NT2/D1 (cell line): ENCODE results near the gene FAM110D.
A peak's percentile ranks its signal among the peaks of the same experiment; 100 is the strongest.

Source experiments
- DNase-seq: peaks from one replicate; pipeline ENCODE4 v3.0.0-alpha.2; 2011; ENCODE audit warnings: low read depth, low spot score
- H3K27me3 ChIP-seq: 2 replicates; pipeline ENCODE4 v1.6.0; 2011; ENCODE audit warnings: mild to moderate bottlenecking; ENCODE audit not compliant: insufficient read length, insufficient read depth
- H3K36me3 ChIP-seq: 2 replicates; pipeline ENCODE4 v1.6.1; 2011; ENCODE audit warnings: mild to moderate bottlenecking, low read length, mixed read lengths; ENCODE audit not compliant: insufficient read depth, insufficient read length
- H3K4me1 ChIP-seq: 2 replicates; pipeline ENCODE4 v1.5.1; 2011; ENCODE audit not compliant: insufficient read depth, insufficient read length
- H3K4me3 ChIP-seq: 2 replicates; pipeline ENCODE4 v1.5.1; 2011; ENCODE audit warnings: low read depth; ENCODE audit not compliant: insufficient read length
- H3K9ac ChIP-seq: 2 replicates; pipeline ENCODE4 v1.6.0; 2011; ENCODE audit warnings: low read depth; ENCODE audit not compliant: insufficient read length
- H3K9me3 ChIP-seq: 2 replicates; pipeline ENCODE4 v1.5.1; 2011; ENCODE audit warnings: mild to moderate bottlenecking, low read length; ENCODE audit not compliant: insufficient read depth
- SUZ12 ChIP-seq: IDR thresholded peaks from 2 replicates; pipeline ENCODE4 v1.6.1; 2011; ENCODE audit not compliant: insufficient read length, insufficient read depth; ENCODE audit errors: extremely low read depth
- YY1 ChIP-seq: IDR thresholded peaks from 2 replicates; pipeline ENCODE4 v1.6.1; 2011; ENCODE audit not compliant: insufficient read length, insufficient read depth
- ZNF274 ChIP-seq: IDR thresholded peaks from 2 replicates; pipeline ENCODE4 v1.6.1; 2011; ENCODE audit warnings: mild to moderate bottlenecking, low read depth, low read length

FAM110D gene

DNA sequence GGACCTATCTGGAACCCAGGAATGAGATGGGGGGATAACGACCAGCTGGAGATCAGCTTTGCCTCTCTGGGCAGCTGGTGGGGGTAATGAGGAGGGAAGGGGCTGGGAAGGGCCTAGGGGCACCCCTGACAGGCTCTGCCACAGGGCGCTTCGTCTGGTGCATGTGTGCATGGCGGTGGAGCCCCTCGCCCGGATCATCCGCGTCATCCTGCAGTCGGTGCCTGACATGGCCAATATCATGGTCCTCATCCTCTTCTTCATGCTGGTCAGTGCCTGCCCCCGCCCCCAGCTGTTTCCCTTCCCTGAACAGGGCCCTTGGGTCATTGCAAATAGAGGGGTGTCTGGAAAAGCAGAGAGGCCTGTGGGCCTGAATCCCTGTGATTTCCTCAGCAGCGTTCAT lies 38.9 kb downstream of the FAM110D start:
- Histone ChIP-seq H3K9ac (no peak overlapping the region), H3K4me3 (no peak overlapping the region), H3K4me1 (peaks cover 3% of the 10 kb centered on the region), H3K27me3 (peaks cover 10% of the 10 kb centered on the region), H3K9me3 (no peaks in the 10 kb centered on the region), H3K36me3 (no peaks in the 10 kb centered on the region)
- TF ChIP-seq SUZ12: no peak
- no peak for TF ChIP-seq YY1
- TF ChIP-seq ZNF274: no peak
- no peak for DNase-seq

GRCh38 chr1:26200413-26200812 lies 41.5 kb downstream of the FAM110D start:
- Histone ChIP-seq H3K4me3 (no peak overlapping the region), H3K4me1 (peaks cover 8% of the 10 kb centered on the region), H3K27me3 (peaks cover 20% of the 10 kb centered on the region), H3K9ac (no peak overlapping the region), H3K36me3 (no peaks in the 10 kb centered on the region), H3K9me3 (no peaks in the 10 kb centered on the region)
- DNase-seq: no peak
- no peak for TF ChIP-seq YY1
- no peak for TF ChIP-seq ZNF274
- no peak for TF ChIP-seq SUZ12

- Histone ChIP-seq H3K4me3 (no peak overlapping the region), H3K4me1 (peaks cover 5% of the 10 kb centered on the region), H3K36me3 (no peaks in the 10 kb centered on the region), H3K27me3 (peaks cover 20% of the 10 kb centered on the region), H3K9me3 (no peaks in the 10 kb centered on the region), H3K9ac (peak overlapping the region; percentile 11)
- TF ChIP-seq YY1: no peak
- TF ChIP-seq SUZ12: no peak
- TF ChIP-seq ZNF274: no peak
- DNase-seq: no peak
Observed at GRCh38 chr1:26203642-26204318, 44.9 kb downstream of the FAM110D start.

DNA sequence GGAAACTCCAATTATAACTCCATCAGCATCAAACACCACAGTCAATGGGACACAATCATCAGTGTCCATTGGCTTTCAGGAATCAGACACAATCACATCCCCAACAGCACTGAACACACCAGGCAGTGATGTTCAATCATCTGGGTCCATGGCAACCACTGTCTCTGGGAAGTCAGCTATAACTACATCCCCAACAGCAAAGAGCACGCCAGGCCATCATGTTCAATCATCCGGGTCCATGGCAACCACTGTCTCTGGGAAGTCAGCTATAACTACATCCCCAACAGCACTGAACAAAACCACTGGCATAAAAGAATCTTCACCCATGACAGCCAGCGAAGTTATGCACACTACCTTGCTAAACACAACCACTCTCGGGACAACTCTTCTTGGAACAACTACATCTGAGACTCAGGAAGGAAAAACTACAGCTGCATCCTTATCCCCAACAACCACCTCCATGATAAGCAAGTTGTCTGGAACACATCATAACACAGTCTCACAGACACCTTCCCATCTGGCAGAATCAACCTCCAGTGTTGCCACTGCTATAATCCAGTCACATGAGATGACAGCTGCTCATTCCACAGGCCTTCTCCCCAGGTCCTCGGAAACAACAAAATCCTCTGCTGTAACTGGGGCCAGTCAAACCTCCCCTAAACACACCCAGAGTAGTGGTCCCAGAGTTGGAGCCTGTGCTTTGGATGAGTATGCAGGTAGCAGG lies 51.4 kb downstream of the FAM110D start:
- TF ChIP-seq ZNF274: no peak
- no peak for TF ChIP-seq YY1
- no peak for TF ChIP-seq SUZ12
- Histone ChIP-seq H3K4me1 (peaks cover 2% of the 10 kb centered on the region), H3K27me3 (peaks cover 19% of the 10 kb centered on the region), H3K9me3 (no peaks in the 10 kb centered on the region), H3K9ac (no peak overlapping the region), H3K36me3 (no peaks in the 10 kb centered on the region), H3K4me3 (no peak overlapping the region)
- DNase-seq: no peak

- Histone ChIP-seq H3K36me3 (no peaks in the 10 kb centered on the region), H3K27me3 (peaks cover 39% of the 10 kb centered on the region), H3K4me1 (peaks cover 2% of the 10 kb centered on the region), H3K9me3 (no peaks in the 10 kb centered on the region), H3K9ac (no peak overlapping the region), H3K4me3 (no peak overlapping the region)
- TF ChIP-seq SUZ12 (no peak), YY1 (no peak), ZNF274 (no peak)
- no peak for DNase-seq
Observed at GRCh38 chr1:26212726-26213125, 53.8 kb downstream of the FAM110D start.

DNA sequence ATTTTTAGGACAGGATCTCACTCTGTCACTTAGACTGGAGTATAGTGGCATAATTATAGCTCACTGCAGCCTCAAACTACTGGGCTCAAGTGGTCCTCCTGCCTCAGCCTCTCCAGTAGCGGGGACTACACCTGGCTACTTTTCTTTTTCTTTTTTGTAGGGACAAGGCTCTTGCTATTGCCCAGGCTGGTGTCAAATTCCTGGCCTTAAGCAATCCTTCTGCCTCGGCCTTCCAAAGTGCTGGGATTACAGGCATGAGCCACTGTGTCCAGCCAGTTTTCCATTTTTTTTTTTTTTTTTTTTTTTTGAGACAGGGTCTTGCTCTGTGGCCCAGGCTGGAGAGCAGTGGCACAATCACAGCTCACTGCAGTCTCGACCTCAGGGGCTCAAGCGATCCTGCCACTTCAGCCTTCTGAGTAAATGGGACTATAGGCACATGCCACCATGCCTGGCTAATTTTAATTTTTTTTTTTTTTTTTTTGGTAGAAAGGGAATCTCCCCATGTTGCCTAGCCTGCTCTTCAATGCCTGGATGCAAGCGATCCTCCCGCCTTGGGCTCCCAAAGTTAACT lies 54.5 kb downstream of the FAM110D start:
- Histone ChIP-seq H3K9ac (no peak overlapping the region), H3K4me1 (peaks cover 2% of the 10 kb centered on the region), H3K4me3 (no peak overlapping the region), H3K36me3 (no peaks in the 10 kb centered on the region), H3K27me3 (peaks cover 46% of the 10 kb centered on the region), H3K9me3 (no peaks in the 10 kb centered on the region)
- no peak for TF ChIP-seq ZNF274
- TF ChIP-seq SUZ12: no peak
- TF ChIP-seq YY1: no peak
- no peak for DNase-seq
